Activated CD8-positive, alpha-beta memory T cell treated with anti-CD3 and anti-CD28 coated beads for 24 hours (primary cell): ENCODE data around the gene CORIN.
"Not testable (repeated sequence)": the region's sequence is repeated elsewhere in the genome, so short reads cannot be mapped to it uniquely, and the experiment has no call there.

Experiments
- DNase-seq: peaks from one replicate; pipeline ENCODE4 v3.0.0-alpha.2; 2020

The CORIN gene

DNA sequence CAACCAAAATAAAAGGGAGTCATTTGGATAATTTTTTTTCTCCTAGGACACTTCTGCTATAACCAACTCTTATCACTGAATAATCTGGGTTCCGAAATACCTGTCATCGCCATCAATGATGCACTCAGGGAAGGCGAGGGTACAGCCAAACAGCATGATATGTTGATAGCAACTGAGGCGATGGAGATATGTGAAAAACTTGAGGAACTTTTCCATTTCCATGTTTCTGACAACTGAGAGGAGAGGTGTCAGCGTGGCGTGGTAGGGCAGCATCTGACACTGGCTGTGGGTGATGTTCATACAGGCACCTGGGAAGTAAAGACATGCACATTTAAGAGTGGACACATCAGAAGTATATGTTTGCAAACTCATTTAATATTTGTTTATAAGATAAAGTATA is 74.6 kb downstream of the CORIN start:
- DNase-seq = no peak

DNA sequence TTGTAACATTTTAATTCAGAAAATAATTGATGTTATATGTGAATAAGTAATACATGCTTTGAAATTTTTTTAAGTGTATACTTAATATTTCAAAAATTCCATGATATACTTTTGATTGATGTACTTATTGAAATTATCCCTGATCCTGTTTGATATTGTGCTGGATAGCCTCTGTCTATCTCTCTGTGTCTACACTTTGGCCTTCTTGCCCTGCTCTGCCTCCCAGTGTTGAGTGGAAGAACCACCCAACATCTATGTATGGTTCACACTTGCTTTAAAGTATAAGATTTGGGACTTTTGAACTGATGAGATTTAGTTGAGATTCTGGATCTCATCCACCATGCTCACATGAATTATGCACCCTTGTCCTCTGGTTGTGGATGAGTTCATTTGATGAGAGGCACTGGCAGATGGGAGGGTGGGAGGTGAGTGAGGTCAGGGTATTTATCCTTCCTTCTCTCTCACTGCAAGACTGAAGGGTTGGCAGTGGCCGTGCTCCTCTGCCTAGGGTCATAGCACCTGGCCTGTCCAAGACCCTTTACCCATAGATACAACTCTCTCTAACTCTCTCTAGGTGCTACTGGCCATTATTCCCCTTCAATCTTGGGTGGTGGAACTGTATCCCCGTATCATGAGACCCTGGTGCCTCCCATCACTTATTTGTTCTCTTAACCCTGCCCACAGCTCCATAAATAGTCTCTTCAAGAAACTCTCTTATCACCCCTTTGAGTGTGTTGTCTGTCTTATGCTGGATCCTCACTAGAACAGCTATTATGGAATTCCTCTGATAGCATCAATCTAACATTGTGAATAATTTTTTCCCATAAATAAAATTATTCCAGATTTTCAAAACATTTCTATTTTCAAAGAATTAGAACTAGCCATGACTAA is 75.2 kb downstream of the CORIN start:
- no peak for DNase-seq

DNA sequence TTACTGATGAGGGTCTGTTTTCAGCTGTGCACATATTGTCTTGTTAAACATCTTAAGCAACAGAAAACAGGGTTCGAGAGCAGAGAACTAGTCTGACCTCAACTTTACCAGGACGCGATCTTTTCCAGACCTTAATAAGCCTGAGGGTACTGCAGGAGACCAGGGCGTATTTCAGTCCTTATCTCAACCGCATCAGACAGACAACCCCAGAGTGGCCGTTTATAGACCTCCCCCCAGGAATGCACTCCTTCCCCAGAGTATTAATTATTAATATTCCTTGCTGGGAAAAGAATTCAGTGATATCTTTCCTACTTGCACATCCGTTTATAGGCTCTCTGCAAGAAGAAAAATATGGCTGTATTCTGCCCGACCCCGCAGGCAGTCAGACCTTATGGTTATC is 84.6 kb downstream of the CORIN start:
- not testable (repeated sequence) for DNase-seq

DNA sequence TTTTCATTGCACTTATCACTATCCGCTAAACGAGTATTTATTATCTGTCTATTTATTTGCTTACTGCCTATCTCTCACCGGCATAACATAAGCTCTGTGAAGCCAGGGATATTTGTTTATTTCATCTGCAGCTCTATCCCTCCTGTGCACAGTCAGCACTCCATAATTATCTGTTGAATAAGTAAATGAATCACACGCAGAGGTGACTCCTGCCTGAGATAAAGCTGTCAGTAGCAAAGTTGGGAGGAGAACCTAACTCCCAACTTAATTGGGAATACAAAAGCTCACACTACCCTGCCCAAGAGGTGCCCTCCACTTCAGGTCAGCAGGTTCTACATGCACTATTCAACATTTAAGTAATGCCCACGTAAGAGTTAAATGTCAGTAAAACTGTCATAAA is 85.7 kb downstream of the CORIN start:
- DNase-seq = no peak

DNA sequence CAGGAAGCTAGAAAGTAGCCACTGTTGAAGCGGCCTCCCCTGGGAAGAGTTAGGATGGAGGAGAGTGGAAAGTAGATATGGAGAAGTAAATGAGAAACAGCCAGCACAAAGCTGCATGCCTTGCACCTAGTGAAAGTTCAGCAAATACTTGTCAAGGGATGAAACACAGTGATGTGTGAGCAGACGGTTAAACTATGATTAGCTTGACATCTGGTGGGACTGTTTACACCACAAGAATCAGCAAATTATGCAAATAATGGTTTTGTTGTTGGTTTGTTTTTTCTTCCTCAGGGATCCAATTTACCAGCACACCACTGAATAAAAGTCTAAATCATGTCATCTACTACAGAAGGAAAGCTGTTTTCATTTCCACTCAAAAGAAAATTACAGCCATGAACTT is 87.1 kb downstream of the CORIN start:
- no peak for DNase-seq

DNA sequence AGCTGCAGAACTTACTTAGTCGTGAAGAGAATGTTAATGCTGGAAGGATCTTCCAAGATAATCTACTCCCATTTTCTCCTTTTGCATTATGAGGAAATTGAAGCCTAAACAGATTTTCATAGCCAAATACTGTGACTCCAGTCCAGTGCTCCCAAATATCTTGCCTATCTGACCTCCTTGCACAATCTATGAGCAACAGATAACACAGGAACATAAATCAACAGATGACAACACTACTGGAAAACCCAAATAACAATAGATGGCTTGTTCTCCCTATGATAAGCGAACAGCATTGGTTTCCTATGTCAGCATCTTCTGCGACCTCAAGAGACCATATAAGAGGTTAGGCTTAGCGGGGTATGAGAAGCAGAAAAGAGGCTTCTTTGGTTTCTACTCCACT is 88.0 kb downstream of the CORIN start:
- no peak for DNase-seq

DNA sequence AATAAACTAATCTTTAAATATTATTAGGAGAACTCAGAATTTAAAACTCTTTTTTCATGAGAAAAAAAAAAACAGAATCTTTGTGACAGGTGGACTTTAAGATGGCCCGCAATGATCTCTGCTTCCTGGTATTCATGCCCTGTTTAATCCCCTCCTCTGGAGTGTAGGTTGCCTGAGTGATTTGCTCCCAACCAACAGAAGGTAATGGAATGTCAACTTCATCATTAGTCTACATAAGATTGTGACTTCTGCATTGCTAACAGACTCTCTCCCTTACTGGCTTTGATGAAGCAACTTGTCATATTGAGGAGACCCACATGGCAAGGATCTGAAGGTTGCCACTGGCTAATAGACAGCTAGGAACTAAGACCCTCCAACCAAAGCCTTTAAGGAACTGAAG is 88.8 kb downstream of the CORIN start:
- no peak for DNase-seq

DNA sequence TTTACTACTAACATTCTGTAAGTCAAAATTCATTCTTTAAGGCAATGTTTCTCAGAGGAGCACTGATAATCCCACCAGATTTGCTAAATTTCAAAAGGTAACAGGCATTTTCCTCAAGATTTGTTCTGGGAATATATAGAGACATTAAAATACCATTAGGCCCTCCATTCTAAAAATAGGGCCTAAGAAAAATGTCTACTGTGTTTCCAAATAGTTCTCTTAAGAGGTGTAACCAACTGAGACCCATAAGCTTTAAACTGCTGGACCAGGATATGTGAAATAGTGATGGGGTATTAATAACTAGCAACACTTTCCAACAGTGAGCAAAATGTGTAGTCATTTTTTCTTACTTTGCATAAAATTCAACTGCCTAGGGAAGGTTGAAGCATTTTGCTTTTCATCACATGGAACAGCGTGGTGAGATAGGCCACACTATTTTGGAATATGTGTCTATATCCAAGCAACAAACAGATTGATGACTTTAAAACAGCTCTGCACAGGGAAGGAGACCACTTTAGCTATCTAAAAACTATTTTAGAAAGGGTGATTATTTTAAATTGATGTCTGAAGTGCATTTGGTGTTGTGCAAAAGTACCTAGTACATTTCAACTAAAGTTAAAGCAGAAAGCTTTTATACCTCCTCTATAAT is 89.9 kb downstream of the CORIN start:
- DNase-seq = no peak

DNA sequence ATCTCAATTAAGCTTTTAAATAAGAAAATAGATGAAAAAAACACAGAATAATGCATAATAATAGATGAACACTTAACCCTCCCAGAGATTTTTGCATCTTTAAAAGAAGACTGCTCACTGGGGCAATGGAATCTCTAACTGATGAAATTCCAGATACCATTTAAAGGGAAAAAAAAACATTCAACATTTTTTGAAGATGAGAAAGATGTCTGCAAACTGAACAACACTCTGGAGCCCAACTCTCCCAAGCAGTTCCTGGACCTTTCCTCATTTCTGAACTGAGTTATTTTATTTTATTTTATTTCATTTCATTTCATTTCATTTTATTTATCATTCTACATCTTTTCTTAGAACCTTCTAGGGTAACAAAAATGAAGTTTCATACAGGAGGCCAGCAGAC is 90.7 kb downstream of the CORIN start:
- DNase-seq = no peak

DNA sequence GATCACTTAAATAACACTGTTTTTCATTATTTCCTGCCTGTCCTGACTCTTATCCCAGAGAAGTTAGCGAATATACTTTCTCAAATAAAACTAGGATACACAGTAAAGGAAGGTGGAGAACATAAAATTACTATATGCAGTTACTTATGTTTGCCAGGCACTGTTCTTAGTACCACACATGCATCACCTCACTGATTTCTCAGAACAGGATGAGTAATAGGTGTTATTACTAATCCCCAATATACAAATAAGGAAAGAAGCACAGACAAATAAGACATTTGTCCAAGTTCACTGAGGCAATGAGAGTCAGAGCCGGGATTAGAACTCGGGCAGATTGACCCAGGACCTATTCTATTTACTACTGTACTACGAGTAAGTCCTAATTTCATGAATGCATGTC is 91.7 kb downstream of the CORIN start:
- DNase-seq = no peak

DNA sequence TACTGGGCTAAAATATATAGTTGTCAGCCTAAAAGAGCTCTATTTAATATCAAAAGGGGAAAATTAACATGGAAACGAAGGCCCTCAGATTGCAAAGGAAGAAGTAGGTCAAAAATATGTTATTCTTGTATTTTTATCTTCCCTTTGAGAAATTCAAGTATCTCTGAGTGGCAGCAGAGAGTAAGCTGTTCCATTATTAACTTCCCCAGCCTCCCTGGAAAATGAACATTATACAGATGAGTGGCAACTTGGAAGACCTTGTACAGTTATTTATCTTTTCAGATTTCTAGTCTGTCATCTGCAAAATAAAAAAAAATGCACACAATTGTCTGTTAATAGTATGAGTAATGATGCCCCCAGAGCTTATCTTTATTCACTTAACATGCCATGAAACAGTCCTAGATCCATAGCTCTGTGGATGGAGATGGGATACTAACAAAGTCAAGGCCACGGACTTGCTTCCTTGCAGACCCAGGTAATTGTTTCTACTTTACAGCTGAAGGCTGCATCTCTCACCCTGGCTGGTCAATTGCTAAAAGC is 93.0 kb downstream of the CORIN start:
- DNase-seq = no peak

DNA sequence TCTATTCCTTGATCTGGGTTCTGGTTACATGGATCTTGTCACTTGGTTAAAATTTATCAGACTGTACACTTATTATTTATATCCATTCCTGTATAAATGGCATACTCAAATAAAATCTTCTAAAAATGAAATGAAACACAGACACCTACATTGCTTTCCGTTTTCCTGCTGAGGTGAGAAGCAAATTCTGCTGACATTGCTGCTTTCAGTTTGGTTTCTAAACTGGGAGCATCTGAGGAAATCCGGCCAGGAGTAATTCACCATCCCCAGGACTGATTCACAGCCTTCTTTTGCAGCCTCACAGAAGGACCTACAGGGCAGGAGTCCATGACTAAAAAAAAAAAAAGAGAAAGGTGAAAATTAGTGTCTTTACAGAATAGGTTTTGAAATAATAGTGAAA is 93.6 kb downstream of the CORIN start:
- no peak for DNase-seq

DNA sequence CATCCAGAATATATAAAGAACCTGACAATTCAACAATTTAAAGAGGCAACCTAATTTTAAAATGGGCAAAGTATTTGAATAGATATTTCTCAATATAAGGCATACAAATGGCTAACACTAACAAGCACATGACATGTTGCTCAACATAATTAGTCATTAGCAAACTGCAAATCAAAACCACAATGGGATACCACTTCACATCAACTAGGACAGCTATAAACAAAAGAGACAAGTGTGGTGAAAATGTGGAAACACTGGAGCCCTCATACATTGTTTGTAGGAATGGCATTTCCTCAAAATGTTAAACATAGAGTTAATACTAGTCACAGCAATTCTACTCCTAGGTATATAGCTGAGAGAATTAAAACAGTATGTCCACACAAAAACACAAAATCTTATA is 96.7 kb downstream of the CORIN start:
- DNase-seq = no peak

DNA sequence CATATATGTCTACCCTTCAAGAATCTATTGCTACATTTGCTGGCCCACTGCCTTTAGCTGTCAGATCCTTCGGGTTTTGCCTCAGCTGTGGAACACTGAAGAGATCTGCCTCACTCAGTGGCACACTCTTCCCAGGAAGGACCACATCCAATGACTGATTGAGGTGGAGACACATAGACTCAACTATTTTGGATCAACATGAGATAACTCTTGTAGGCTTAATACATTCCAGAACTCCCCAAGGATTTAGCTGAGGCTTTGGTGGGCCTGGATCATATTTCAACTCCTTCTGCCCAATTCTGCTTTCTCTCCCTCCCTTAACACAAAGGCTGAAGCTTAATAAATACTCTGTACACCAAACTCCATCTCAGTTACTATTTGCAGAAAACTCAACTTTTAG is 100.5 kb downstream of the CORIN start:
- no peak for DNase-seq

DNA sequence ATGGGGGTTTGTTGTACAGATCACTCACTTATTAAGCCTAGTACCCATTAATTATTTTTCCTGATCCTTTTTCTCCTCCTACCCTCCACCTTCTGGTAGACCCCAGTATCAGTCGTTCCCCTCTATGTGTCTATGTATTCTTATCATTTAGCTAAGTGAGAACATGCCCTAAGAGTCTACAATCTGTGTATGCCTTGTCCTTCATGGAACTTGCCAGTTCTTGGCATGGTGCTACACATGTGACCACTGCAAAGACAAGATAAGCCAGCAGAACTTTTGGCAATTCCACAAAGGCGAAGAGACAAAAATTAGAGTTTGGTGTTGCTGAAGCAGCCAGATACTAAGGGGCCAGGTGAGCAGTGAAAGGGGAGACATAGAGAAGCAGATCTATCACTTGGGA is 101.3 kb downstream of the CORIN start:
- DNase-seq = no peak

DNA sequence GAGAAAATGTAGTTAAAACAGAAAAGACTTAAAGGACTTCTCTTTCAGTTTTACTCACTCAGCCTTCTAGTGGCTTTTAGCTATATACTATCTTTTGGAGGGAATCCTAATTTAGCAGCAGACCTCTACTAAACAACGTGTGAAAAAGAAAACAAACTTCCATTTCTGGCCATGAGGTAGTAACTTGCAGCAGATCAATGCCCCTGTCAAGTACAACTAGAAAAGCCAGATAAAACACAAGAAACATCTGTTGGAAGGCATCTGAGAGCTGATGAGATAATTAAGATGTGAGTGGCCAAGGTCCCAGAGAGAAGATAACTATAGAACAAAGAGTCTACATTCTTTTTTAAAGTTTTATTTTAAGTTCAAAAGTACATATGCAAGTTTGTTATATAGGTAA is 101.7 kb downstream of the CORIN start:
- DNase-seq = no peak

DNA sequence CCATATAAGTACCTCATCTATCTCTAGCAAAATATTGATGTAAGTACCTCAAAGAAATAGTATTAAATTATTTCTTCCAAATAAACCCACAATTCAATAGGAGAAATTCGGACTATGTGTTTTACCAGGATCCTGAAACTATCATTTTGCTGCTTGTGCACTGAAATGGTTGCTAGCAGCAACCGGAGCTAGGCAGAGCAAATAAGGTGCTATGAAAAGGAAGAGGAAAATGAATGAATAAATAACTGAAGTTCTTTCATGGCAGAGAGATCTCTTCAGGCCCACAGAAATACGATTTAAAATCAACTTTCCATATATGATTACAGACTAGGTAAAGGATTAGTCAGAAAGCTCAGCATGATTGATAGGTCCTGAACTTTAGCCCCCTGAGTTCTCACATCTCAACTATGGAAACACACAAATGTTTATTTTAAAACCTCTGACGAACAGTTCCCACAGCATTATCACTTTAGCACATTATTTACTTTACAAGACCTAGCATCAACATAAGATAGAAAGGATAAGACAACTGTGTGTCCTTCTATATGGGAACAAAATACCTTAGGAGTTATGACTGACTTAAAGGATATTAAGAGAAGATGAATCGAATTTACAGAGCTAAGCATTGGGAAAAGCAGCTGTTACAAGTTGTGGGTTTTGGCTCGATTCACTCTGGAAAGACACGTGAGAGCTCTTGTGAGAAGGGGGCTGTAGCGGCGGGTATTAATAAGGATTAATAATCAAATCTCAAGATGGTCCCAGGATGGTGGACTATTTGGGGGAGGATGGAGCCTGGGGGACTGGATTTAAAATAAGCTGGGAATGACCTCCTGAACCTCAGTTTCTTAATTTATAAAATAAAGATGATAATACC is 104.3 kb downstream of the CORIN start:
- no peak for DNase-seq

DNA sequence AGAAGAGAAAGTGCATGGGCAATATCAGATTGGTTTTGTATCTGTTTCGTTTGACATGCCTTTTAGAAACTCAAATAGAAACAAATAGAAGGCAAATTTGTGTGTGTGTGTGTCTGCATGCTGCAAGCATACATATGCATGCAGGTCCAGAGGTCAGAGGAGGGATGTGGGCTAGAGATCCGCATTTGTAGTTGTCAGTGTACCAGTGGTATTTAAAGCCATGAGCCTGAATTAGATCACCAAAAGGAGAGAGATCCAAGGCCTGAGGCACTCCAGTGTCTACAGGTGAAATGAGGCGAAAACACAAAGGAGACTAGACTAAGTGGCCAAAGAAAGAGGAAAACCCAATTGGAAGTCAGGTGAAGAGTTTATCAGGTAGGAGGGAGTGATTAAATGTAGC is 106.7 kb downstream of the CORIN start:
- DNase-seq = no peak

DNA sequence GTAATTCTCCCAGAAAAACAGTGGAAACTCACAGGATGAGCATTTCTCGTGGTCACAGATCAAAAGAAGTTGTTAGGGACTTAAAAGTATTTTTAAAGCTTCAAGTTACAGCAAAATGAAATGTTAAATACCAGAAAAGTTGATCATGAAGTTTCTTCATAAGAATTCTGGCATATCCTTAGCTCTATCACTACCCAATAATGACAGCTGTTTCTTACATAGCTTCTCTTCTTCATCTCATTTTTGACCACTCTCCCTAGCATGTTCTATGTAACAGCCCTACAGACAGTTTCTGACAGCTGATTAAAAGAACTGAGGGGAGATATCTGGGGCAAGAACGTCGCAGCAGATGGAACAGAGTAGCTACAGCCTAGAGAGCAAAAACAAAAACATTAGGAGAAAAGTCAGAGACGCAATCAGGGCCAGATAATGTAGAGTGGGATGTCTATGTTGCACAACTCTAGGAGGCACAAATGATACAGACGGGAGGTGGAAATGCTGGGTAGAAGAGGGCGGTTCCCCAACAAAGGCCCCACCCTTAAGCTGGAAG is 108.7 kb downstream of the CORIN start:
- no peak for DNase-seq

DNA sequence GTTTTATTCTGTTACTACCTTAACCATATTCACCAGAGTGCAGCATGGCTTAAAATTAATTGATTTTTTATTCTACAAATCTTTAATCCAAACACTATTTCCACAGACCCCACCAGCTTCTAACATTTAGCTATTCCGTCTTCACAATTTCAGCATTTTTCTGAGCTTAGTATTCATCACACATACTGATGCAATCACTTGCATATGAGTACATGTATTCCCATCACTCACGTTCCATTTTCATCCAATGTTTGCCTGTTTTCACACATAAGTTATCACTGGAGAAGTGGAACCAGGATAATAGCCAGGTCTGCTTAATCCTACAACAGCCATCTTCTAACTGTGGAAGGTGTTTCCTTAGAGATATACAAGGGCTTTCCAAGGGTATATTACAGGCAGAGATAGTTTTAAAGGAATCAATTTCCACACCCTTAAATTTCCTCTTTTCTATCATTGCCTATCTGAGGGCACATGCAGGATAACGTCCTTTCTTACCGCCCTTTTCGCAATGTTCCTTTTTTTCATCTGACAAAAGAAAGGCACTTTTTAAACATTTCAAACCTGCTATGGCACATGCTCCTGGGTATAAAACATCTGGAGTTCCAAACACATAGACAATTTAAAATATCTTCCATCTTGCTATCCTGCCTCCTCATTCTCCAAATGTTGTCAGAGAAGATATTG is 115.8 kb downstream of the CORIN start:
- DNase-seq = no peak

DNA sequence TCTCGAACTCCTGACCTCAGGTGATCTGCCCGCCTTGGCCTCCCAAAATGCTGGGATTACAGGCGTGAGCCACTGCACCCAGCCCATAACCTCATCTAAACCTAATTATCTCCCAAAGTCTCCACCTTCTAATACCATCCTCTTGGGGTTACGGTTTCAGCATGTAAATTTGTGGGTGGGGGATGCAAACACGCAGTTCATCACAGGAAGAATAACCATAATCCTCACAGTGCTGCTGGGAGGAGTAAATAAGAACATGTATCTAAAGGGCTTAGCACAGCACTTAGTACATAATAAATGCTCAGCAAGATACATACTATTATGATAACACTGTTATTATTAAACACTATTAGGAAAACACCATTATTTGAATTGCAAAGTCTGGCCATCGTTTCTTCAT is 116.4 kb downstream of the CORIN start:
- DNase-seq = no peak

DNA sequence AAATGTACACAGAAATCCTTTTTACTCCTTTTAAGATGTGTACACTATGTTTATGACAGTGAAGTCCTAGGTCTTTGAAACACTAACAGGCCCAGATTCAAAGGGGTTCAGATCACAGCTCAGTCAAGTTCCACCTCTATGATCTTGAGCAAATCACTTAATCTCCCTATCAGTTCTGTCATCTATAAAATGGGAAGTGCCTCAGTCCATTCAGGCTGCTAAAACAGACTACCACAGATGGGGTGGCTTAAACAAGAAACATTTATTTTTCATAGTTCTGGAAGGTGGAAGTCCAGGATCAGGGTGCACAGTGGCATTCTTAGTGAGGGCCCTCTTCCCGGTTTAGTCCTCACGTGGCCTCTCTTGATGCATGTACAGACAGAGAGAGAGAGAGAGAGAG is 117.1 kb downstream of the CORIN start:
- DNase-seq = no peak

DNA sequence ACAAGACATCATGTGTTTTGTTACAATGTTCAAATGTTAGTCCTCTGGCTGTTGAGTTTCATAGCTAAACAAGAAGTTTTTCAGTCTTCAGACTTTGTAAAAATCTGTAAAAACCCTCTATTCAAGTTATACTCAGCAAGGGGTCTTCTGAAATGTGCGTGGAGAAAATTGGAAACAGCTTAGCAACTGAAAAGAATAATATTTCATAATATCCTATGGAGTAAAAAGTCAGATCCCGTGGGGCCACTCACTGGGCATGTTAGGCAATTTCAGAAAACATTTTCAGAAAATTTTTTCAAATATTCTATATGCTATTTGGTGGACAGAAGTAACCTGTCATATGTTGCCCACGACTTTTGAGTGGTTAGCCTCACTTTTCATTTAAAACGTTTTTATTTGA is 118.3 kb downstream of the CORIN start:
- DNase-seq = no peak
